GM12892 (cell line): ENCODE data around the gene KCNJ12.

Experiments used
- POLR2A ChIP-seq: IDR thresholded peaks from 2 replicates; pipeline ENCODE4 v1.6.1; 2011; ENCODE audit warnings: low read depth, low read length, control low read depth
- POLR2AphosphoS5 ChIP-seq: IDR thresholded peaks from 2 replicates; pipeline ENCODE4 v1.6.1; 2011; ENCODE audit warnings: low read depth, low read length, control low read depth

GRCh38 chr17:21394265-21394664, 18.1 kb downstream of the KCNJ12 start:
- no peak for TF ChIP-seq POLR2AphosphoS5
- TF ChIP-seq POLR2A: no peak
